Fibroblast of pulmonary artery (primary cell): ENCODE results near the gene WDFY3.

Source experiments
- DNase-seq: peaks from one replicate; pipeline ENCODE4 v3.0.0-alpha.2; 2010; ENCODE audit warnings: low read depth
- H3K4me3 ChIP-seq: replicated peaks from 2 replicates; pipeline ENCODE4 v1.5.1; 2011; ENCODE audit warnings: low read depth, mild to moderate bottlenecking, control low read depth, low read length, moderate library complexity
- CTCF ChIP-seq: IDR thresholded peaks from 2 replicates; pipeline ENCODE4 v1.5.1; 2011; ENCODE audit warnings: mild to moderate bottlenecking, control low read depth, low read length, inconsistent platforms; ENCODE audit errors: missing control alignments

Gene WDFY3

DNA sequence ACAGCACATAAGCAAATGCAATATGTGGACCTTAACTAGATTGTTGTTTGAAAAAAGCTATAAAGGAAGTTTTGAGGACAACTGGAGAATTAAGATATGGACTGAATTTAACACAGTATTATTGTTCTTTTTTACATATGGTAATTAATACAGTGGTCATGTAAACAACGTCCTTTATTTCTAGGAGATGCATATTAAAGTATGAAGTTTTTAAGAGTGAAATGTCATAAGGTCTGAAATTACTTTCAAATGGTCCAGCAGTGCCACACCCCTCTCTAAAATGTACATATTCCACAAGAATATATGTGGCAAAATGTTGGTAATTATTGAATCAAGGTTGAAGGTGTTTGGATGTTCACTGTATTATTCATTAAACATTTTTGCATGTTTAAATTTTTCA lies 40.9 kb downstream of the WDFY3 start:
- DNase-seq, result no peak
- no peak overlapping the region for H3K4me3 ChIP-seq
- no peak for TF ChIP-seq CTCF

GRCh38 chr4:84924434-84924833 lies 42.1 kb downstream of the WDFY3 start:
- no peak overlapping the region for H3K4me3 ChIP-seq
- no peak for DNase-seq
- TF ChIP-seq CTCF, result no peak

GRCh38 chr4:84920617-84921016 lies 45.9 kb downstream of the WDFY3 start:
- H3K4me3 ChIP-seq, result no peak overlapping the region
- no peak for TF ChIP-seq CTCF
- peak; percentile 86 for DNase-seq

DNA sequence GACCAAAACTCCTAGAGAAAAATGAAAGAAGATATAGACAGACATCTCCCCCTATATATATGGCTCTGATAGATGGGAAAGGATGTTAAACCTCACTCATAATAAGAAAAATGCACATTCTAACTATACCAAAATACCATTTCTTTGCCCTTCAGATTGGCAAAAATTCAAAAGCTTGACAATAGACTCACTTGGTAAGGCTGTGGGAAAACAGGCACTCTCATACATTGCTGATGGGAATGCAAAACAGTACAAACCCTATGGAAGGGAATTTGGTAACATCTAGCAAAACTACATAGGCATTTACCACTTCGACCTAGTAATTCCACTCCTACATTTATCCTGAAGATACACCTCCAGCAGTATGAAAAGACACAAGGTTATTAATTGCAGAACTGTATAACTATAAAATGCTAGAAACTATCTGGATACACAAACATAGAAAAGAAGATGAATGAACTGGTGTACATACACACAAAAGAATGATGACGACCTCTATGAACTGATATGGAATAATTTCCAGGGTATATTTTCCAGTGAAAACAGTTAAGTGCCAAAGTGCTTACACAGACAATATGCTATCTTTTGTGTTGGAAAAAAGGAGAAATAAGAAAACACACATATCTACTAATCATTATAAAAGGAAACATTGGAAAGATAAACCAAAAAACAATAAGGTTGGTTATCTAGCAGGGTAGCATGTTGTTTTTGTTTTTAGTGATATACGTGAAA lies 48.5 kb downstream of the WDFY3 start:
- TF ChIP-seq CTCF, result no peak
- no peak overlapping the region for H3K4me3 ChIP-seq
- DNase-seq, result peak; percentile 35

GRCh38 chr4:84917086-84917821 lies 49.2 kb downstream of the WDFY3 start:
- no peak overlapping the region for H3K4me3 ChIP-seq
- no peak for DNase-seq
- TF ChIP-seq CTCF, result no peak

GRCh38 chr4:84916227-84916626 lies 50.3 kb downstream of the WDFY3 start:
- no peak overlapping the region for H3K4me3 ChIP-seq
- no peak for TF ChIP-seq CTCF
- DNase-seq, result no peak
